Measurements from ENCODE around the gene HCCS. TPM values are rescaled to one million over a fixed set of nuclear protein-coding genes. Genes with fewer than 3 reads are reported as not detected.

HCCS gene
- total RNA-seq: 10 to 100 TPM; 35.3 to 36.2 TPM
- polyA plus RNA-seq: 25.0 TPM

DNA sequence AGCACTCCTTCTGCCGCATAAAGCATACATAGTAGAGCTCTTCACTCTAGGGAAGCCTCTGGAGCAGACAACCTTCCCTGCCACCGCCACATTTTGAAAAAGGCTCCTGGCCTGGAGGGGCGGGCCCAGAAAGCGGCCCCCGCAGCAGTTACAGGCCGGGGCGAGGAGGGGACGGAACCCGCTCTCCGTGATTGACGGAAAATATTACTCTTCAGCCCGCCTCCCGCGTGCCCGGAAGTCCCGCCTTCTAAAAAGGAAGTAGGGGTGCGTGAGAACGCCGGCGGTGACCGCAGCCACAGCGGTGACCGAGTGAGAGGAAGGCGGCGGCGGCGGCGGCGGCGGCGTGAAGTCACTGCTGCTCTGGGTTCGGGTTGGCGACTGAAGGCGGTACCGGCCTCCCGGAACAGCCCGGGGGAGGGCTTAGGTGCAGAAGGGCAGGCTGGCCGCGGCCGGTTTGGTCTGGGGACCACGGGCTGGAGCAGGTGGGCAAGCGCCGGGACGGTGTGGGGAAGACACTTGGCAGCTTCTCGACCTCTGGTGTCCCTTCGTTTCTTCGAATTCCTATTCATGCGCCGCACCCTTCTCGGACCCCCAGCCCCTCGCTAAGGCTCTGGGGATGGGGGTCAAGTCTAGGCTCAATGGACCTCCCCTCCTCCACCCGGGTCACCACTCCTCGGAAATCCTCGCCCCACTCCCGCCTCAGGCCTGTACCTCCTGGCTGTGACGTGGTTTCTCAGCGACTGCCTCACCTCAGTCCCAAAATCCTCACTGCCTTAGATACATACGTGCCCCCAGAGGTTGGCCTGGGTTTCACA lies at the start of gene HCCS:
Gene HCCS (plus strand): TSS at position 296 of the 815 bp plus-strand sequence. CDS start 729 bp downstream, outside the sequence.
- H3K27ac ChIP-seq (ENCODE audit: low read depth, low read length): peak within 1 kb of the TSS; percentile 87
- peaks cover 18 to 37% (median 23%) of the 10 kb centered on the region in 3 donors for H3K4me1 Mint-ChIP-seq
- no peaks in the 10 kb centered on the region for H3K27me3 ChIP-seq (ENCODE audit: insufficient read depth, low read length, poor library complexity, severe bottlenecking)
- peak; percentile 75 to 92 (median 84) for DNase-seq
- H3K27ac Mint-ChIP-seq: peak within 1 kb of the TSS; percentile 94 to 99 (median 98)
- peaks cover 12% of the 10 kb centered on the region for H3K36me3 ChIP-seq (ENCODE audit: insufficient read depth, low read length)
- peaks cover 13% of the 10 kb centered on the region for H3K4me1 ChIP-seq (ENCODE audit: insufficient read depth, low read length)
- H3K9me3 ChIP-seq (ENCODE audit: low read length): no peaks in the 10 kb centered on the region
- peak within 1 kb of the TSS in 2 of 7 donors; percentile 38 to 93 for H3K4me3 Mint-ChIP-seq
- H3K36me3 Mint-ChIP-seq: peaks cover 0 to 42% (median 4%) of the 10 kb centered on the region in 3 donors
- peaks cover 0 to 2% (median 0%) of the 10 kb centered on the region in 5 donors for H3K9me3 Mint-ChIP-seq
- peak within 1 kb of the TSS; percentile 67 for H3K4me3 ChIP-seq (ENCODE audit: low read length)
- H3K27me3 Mint-ChIP-seq: no peaks in the 10 kb centered on the region
- ChIA-PET POLR2A (no interaction called here), CTCF (no interaction called here)

GRCh38 chrX:11064276-11064675 lies 46.9 kb upstream of the HCCS start:
- H3K4me1 ChIP-seq (ENCODE audit: insufficient read depth, low read length): no peaks in the 10 kb centered on the region
- H3K9me3 ChIP-seq (ENCODE audit: low read length): no peaks in the 10 kb centered on the region
- H3K4me3 ChIP-seq (ENCODE audit: low read length): no peak overlapping the region
- Mint-ChIP-seq H3K27ac (no peak overlapping the region), H3K27me3 (no peaks in the 10 kb centered on the region), H3K4me1 (no peaks in the 10 kb centered on the region), H3K36me3 (no peaks in the 10 kb centered on the region), H3K4me3 (no peak overlapping the region), H3K9me3 (no peaks in the 10 kb centered on the region)
- H3K27ac ChIP-seq (ENCODE audit: low read depth, low read length): no peak overlapping the region
- CTCF ChIA-PET: no interaction called here
- no peaks in the 10 kb centered on the region for H3K36me3 ChIP-seq (ENCODE audit: insufficient read depth, low read length)
- POLR2A ChIA-PET: no interaction called here
- DNase-seq: no peak
- no peaks in the 10 kb centered on the region for H3K27me3 ChIP-seq (ENCODE audit: insufficient read depth, low read length, poor library complexity, severe bottlenecking)

- Mint-ChIP-seq H3K27me3 (no peaks in the 10 kb centered on the region), H3K27ac (no peak overlapping the region), H3K4me1 (no peaks in the 10 kb centered on the region), H3K36me3 (no peaks in the 10 kb centered on the region), H3K4me3 (no peak overlapping the region), H3K9me3 (no peaks in the 10 kb centered on the region)
- Histone ChIP-seq H3K4me3 (ENCODE audit: low read length) (no peak overlapping the region), H3K27me3 (ENCODE audit: insufficient read depth, low read length, poor library complexity, severe bottlenecking) (no peaks in the 10 kb centered on the region), H3K36me3 (ENCODE audit: insufficient read depth, low read length) (no peaks in the 10 kb centered on the region), H3K27ac (ENCODE audit: low read depth, low read length) (no peak overlapping the region), H3K4me1 (ENCODE audit: insufficient read depth, low read length) (no peaks in the 10 kb centered on the region), H3K9me3 (ENCODE audit: low read length) (no peaks in the 10 kb centered on the region)
- ChIA-PET CTCF (no interaction called here), POLR2A (no interaction called here)
- no peak for DNase-seq
Measured at GRCh38 chrX:11064851-11065600, 46.1 kb upstream of the HCCS start.

DNA sequence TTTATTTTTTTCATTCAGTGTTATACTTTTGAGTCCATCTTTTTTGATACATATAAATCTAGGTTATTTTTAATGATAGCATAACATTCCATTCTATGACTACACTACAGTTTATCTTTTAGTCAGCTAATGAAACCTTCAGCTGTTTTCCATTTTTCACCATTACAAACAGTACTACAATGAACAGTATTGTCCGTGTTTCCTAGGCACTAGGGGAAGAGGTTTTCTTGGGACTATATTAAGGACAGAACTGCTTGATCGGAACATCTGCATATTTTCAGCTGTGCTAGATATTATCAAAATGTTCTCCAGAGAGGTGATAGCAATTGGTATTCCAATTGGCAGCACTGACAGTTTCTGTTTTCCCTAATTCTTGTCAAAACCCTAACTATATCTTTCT lies 44.3 kb upstream of the HCCS start:
- H3K27ac ChIP-seq (ENCODE audit: low read depth, low read length): no peak overlapping the region
- H3K27me3 ChIP-seq (ENCODE audit: insufficient read depth, low read length, poor library complexity, severe bottlenecking): no peaks in the 10 kb centered on the region
- Mint-ChIP-seq H3K27me3 (no peaks in the 10 kb centered on the region), H3K4me3 (no peak overlapping the region), H3K4me1 (no peaks in the 10 kb centered on the region), H3K36me3 (no peaks in the 10 kb centered on the region), H3K27ac (no peak overlapping the region), H3K9me3 (no peaks in the 10 kb centered on the region)
- ChIA-PET CTCF (no interaction called here), POLR2A (no interaction called here)
- H3K4me3 ChIP-seq (ENCODE audit: low read length): no peak overlapping the region
- no peak for DNase-seq
- H3K9me3 ChIP-seq (ENCODE audit: low read length): no peaks in the 10 kb centered on the region
- no peaks in the 10 kb centered on the region for H3K36me3 ChIP-seq (ENCODE audit: insufficient read depth, low read length)
- H3K4me1 ChIP-seq (ENCODE audit: insufficient read depth, low read length): no peaks in the 10 kb centered on the region

- H3K36me3 ChIP-seq (ENCODE audit: insufficient read depth, low read length): no peaks in the 10 kb centered on the region
- H3K4me3 ChIP-seq (ENCODE audit: low read length): no peak overlapping the region
- no peaks in the 10 kb centered on the region for H3K4me1 Mint-ChIP-seq
- no peak for DNase-seq
- H3K9me3 Mint-ChIP-seq: no peaks in the 10 kb centered on the region
- CTCF ChIA-PET: no interaction called here
- H3K27me3 Mint-ChIP-seq: peaks cover 0 to 3% of the 10 kb centered on the region in 2 donors
- no peaks in the 10 kb centered on the region for H3K4me1 ChIP-seq (ENCODE audit: insufficient read depth, low read length)
- H3K27me3 ChIP-seq (ENCODE audit: insufficient read depth, low read length, poor library complexity, severe bottlenecking): no peaks in the 10 kb centered on the region
- no peak overlapping the region for H3K4me3 Mint-ChIP-seq
- H3K9me3 ChIP-seq (ENCODE audit: low read length): no peaks in the 10 kb centered on the region
- no peaks in the 10 kb centered on the region for H3K36me3 Mint-ChIP-seq
- H3K27ac Mint-ChIP-seq: no peak overlapping the region
- H3K27ac ChIP-seq (ENCODE audit: low read depth, low read length): no peak overlapping the region
- POLR2A ChIA-PET: no interaction called here
Measured at GRCh38 chrX:11073381-11073780, 37.8 kb upstream of the HCCS start.

GRCh38 chrX:11080741-11081305 lies 30.3 kb upstream of the HCCS start:
- no peak overlapping the region for H3K4me3 ChIP-seq (ENCODE audit: low read length)
- Mint-ChIP-seq H3K4me3 (no peak overlapping the region), H3K36me3 (no peaks in the 10 kb centered on the region), H3K9me3 (peaks cover 0 to 3% (median 0%) of the 10 kb centered on the region in 5 donors), H3K4me1 (no peaks in the 10 kb centered on the region), H3K27me3 (peaks cover 0 to 1% of the 10 kb centered on the region in 2 donors), H3K27ac (no peak overlapping the region)
- ChIA-PET POLR2A (no interaction called here), CTCF (no interaction called here)
- no peaks in the 10 kb centered on the region for H3K4me1 ChIP-seq (ENCODE audit: insufficient read depth, low read length)
- DNase-seq: no peak
- no peaks in the 10 kb centered on the region for H3K27me3 ChIP-seq (ENCODE audit: insufficient read depth, low read length, poor library complexity, severe bottlenecking)
- no peaks in the 10 kb centered on the region for H3K9me3 ChIP-seq (ENCODE audit: low read length)
- no peak overlapping the region for H3K27ac ChIP-seq (ENCODE audit: low read depth, low read length)
- no peaks in the 10 kb centered on the region for H3K36me3 ChIP-seq (ENCODE audit: insufficient read depth, low read length)

- H3K4me3 Mint-ChIP-seq: no peak overlapping the region
- H3K36me3 ChIP-seq (ENCODE audit: insufficient read depth, low read length): no peaks in the 10 kb centered on the region
- no peaks in the 10 kb centered on the region for H3K27me3 ChIP-seq (ENCODE audit: insufficient read depth, low read length, poor library complexity, severe bottlenecking)
- H3K9me3 Mint-ChIP-seq: peaks cover 0 to 3% (median 0%) of the 10 kb centered on the region in 5 donors
- H3K27ac ChIP-seq (ENCODE audit: low read depth, low read length): no peak overlapping the region
- no peak for DNase-seq
- H3K4me1 Mint-ChIP-seq: no peaks in the 10 kb centered on the region
- H3K27me3 Mint-ChIP-seq: peaks cover 0 to 1% of the 10 kb centered on the region in 2 donors
- no peak overlapping the region for H3K4me3 ChIP-seq (ENCODE audit: low read length)
- ChIA-PET POLR2A (no interaction called here), CTCF (no interaction called here)
- H3K9me3 ChIP-seq (ENCODE audit: low read length): no peaks in the 10 kb centered on the region
- H3K36me3 Mint-ChIP-seq: no peaks in the 10 kb centered on the region
- H3K4me1 ChIP-seq (ENCODE audit: insufficient read depth, low read length): no peaks in the 10 kb centered on the region
- no peak overlapping the region for H3K27ac Mint-ChIP-seq
Measured at GRCh38 chrX:11081511-11081910, 29.6 kb upstream of the HCCS start.

DNA sequence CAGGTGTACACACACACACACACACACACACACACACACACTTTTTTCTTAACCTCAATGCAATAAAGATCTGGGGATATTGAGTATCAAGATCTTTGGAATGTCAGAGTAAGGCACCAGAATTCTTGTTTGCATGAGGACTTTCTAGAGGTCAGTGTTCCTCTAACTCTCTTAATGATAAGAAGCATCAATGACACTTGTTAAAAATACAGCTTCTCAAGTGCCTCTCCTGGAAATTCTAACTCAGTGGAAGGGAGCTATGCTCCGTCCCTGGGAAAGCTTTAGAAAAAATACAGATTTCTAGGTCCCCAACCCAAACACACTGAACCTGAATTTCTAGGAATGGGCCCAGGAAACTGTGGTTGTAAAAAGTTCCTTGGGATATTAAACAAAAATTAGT lies 25.8 kb upstream of the HCCS start:
- H3K4me3 ChIP-seq (ENCODE audit: low read length): no peak overlapping the region
- Mint-ChIP-seq H3K4me3 (no peak overlapping the region), H3K36me3 (no peaks in the 10 kb centered on the region), H3K27ac (no peak overlapping the region), H3K9me3 (peaks cover 7 to 12% (median 9%) of the 10 kb centered on the region in 5 donors), H3K4me1 (no peaks in the 10 kb centered on the region), H3K27me3 (peaks cover 0 to 2% of the 10 kb centered on the region in 2 donors)
- ChIA-PET CTCF (no interaction called here), POLR2A (no interaction called here)
- H3K27ac ChIP-seq (ENCODE audit: low read depth, low read length): no peak overlapping the region
- no peaks in the 10 kb centered on the region for H3K9me3 ChIP-seq (ENCODE audit: low read length)
- H3K4me1 ChIP-seq (ENCODE audit: insufficient read depth, low read length): no peaks in the 10 kb centered on the region
- H3K27me3 ChIP-seq (ENCODE audit: insufficient read depth, low read length, poor library complexity, severe bottlenecking): no peaks in the 10 kb centered on the region
- no peak for DNase-seq
- no peaks in the 10 kb centered on the region for H3K36me3 ChIP-seq (ENCODE audit: insufficient read depth, low read length)

Data from CD8-positive, alpha-beta memory T cell (primary cell).